Articular chondrocyte of knee joint (primary cell): ENCODE measurements around the gene H2BK1. TPM values are rescaled to one million over a fixed set of nuclear protein-coding genes. Genes with fewer than 3 reads are reported as not detected.

Experiments used
- total RNA-seq: library from RNA; depleted of rRNA; stranded (reverse); fragments of >200 nt; gene quantifications from 2 replicates; pipeline ENCODE4 v1.2.3, GENCODE V29; 2012

The H2BK1 gene
- not detected in 2 replicates for total RNA-seq

GRCh38 chr7:151210087-151210854, at the start of gene H2BK1:
Gene H2BK1, minus strand, starts transcription at chr7:151210488. Its CDS starts 170 bp downstream, at chr7:151210318.

GRCh38 chr7:151248346-151249033, 38.2 kb upstream of the H2BK1 start, which contains the start of gene SMARCD3:
Gene SMARCD3, minus strand, starts transcription at chr7:151248694. Its CDS starts 132 bp downstream, at chr7:151248562.

DNA sequence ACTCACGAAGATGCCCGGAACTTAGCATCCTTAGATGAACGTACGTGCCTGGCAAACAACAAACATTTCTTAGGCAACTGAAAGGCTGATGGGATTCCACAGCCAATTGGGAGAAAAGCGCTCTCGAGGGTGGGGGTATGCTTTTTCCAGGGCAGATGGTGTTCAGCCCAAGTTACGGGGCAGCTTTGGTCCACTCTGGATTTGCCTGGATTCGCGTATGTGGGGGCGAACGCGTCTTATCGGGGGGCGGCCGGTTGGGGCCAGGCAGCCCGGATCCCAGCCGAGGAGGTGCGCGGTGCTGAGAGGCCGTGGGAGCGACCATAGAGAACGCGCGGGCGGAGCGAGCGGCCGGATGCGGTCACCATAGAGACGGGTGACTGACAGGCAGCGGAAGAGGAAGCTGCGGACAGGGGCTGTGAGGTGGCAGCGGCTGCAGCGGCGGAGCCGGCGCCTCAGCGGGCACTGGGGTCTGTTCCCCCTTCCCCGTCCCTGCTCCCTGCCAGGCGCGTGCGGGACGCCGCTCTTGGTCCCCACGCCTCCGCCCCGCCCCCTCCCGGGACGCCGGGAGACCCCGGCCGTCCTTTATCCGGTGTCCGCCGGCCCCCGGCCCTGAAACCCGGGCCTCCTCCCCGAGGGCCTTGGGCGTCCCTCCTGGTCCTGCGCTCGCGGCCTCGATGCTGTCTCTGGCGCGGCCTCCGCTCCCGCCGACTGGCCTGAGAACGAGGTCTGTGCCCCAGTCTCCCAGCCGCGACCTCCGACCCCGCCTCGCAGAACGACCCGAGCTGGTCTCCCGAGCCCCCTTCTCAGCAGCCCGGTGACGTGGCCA, 22.0 kb upstream of the H2BK1 start, which contains the start of gene CHPF2:
CHPF2 (plus strand) TSS at position 393 of the 826 bp plus-strand sequence. CDS start 1,529 bp downstream, outside the sequence.

DNA sequence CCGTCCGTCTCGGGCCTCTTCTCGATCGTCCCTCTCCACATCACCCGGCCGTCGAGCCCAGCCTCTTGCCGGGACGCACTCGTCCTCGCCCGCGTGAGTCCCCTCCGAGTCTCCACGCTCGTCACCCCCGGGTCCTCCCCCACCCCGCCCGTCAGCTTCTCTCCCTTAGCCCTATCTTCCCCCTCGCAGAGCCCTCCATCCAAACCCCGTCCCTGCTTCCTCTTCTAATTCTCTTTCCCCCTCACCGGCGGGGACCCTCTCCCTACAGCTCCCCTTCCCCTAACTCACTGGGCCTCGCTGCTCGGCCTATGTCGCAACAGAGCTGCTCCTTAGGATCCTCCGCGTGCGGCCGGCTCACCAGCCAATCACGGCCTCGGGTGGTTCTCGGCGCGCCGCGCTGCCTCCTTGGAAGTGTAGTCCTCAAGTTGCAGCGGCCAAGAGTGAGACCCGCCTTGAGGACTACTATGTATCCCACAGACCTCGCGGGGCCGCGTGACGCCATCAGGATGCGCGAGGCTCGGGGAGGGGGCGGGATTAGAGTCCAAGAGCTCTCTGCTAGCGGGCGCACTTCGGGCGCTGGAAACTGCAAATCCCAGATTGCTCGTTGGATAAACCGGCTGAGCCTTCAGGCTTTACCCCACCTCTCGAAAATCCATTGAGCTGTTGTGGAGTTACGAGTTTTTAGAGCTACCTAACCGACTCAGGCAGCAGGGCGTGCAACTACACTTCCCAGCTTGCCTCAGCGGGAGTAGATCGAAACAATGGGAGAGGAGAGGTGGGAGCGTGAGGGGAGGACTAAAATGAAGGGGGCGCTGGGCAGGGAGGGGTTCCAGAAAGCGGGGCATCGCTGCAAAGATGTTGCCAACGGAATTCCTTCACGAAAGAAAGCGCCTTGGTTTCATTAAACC, 16.8 kb upstream of the H2BK1 start, which contains the start of gene ABCF2:
ABCF2 (minus strand) TSS at position 331 of the 908 bp plus-strand sequence. CDS start 747 bp downstream, outside the sequence.

DNA sequence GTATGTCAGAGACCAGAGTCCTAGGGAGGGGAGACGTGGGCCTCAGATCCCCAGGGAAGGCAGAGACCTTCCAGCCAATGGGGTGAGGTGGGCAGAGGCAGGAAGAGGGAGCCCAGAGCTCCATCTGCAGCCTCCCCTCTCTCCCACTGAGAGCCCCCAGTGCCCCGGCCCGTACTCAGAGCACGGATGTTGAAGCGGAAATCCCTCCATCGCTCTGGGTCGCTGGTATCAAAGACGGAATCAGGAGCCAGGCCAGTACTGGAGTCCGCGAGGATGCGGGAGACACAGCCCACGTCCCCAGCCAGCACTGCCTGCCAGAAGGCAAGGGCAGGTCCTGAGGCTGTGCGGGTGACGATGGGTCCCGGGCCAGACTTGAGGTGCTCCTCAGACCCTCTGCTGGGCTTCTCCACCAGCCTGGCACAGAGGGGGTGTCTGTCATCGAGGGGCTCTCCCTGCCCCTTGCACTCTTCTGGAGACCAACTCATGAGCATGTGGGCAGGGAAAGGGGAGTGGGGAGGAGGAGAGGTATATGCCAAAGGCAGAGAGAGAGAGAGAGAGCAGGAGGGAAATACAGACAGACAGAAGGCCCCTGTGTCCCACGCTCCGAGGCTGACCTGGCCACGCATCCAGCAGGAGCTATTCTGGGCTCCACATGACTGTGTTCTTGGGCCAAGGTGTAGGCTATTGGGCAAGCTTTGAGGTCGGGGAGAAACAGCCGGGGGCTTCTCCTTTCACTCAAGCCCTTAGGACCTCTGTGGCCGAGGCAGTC, 23.5 kb downstream of the H2BK1 start, which contains the start of gene ASB10:
ASB10 (minus strand) TSS at position 611 of the 769 bp plus-strand sequence; CDS start at position 491, 120 bp downstream.

GRCh38 chr7:151167197-151167961, 42.9 kb downstream of the H2BK1 start, which contains the start of gene GBX1:
Gene GBX1, minus strand, starts transcription at chr7:151167694. Its CDS starts 146 bp downstream, at chr7:151167548.

Other genes with a start within 250 kb of the H2BK1 start
- 0.52 and 1.7 TPM in 2 replicates for gene KCNH2, start 232.2 kb downstream of the H2BK1 start, total RNA-seq
- 1.7 and 1.8 TPM in 2 replicates for gene NOS3, start 219.5 kb downstream of the H2BK1 start, total RNA-seq
- gene ATG9B, start 186.0 kb downstream of the H2BK1 start, total RNA-seq, result 0.32 TPM in 1 of 2 replicates, not detected in the other
- gene ABCB8, start 182.0 kb downstream of the H2BK1 start, total RNA-seq, result 28.1 and 30.3 TPM in 2 replicates
- gene ASIC3, start 162.0 kb downstream of the H2BK1 start, total RNA-seq, result 0.13 and 0.32 TPM in 2 replicates
- gene CDK5, start 152.6 kb downstream of the H2BK1 start, total RNA-seq, result 9.7 and 9.8 TPM in 2 replicates
- gene SLC4A2, start 150.9 kb downstream of the H2BK1 start, total RNA-seq, result 40.3 and 43.1 TPM in 2 replicates
- gene FASTK, start 129.7 kb downstream of the H2BK1 start, total RNA-seq, result 62.7 and 69.6 TPM in 2 replicates
- 14.8 and 16.1 TPM in 2 replicates for gene TMUB1, start 127.0 kb downstream of the H2BK1 start, total RNA-seq
- 29.6 and 31.6 TPM in 2 replicates for gene AGAP3, start 124.0 kb downstream of the H2BK1 start, total RNA-seq
- not detected in 2 replicates for gene GBX1, start 42.8 kb downstream of the H2BK1 start, total RNA-seq
- not detected in 2 replicates for gene ASB10, start 23.2 kb downstream of the H2BK1 start, total RNA-seq
- gene ABCF2, start 16.7 kb upstream of the H2BK1 start, total RNA-seq, result 51.5 and 55.0 TPM in 2 replicates
- 70.9 and 71.5 TPM in 2 replicates for gene CHPF2, start 22.0 kb upstream of the H2BK1 start, total RNA-seq
- gene SMARCD3, start 38.2 kb upstream of the H2BK1 start, total RNA-seq, result 39.7 and 43.1 TPM in 2 replicates
- gene NUB1, start 131.3 kb upstream of the H2BK1 start, total RNA-seq, result 55.7 and 64.4 TPM in 2 replicates
- gene WDR86, start 199.6 kb upstream of the H2BK1 start, total RNA-seq, result 6.1 and 9.0 TPM in 2 replicates
- gene CRYGN, start 229.7 kb upstream of the H2BK1 start, total RNA-seq, result 0.76 and 0.78 TPM in 2 replicates